LNCaP clone FGC (cell line): ENCODE data around the gene NOC2L.

Experiments
- DNase-seq: peaks from one replicate; pipeline ENCODE4 v3.0.0-alpha.2; 2011; ENCODE audit warnings: low read depth
- H3K4me3 ChIP-seq: 2 replicates; pipeline ENCODE4 v1.5.1; 2011; ENCODE audit warnings: mild to moderate bottlenecking, low read depth, low read length, control low read depth
- TF ChIP-seq, protein P1 (sequence below): IDR thresholded peaks from 2 replicates; pipeline ENCODE4 v1.5.1; 2012; ENCODE audit warnings: mild to moderate bottlenecking; ENCODE audit not compliant: control insufficient read depth, insufficient read depth; ENCODE audit errors: extremely low read depth

The NOC2L gene

GRCh38 chr1:1003618-1004419 lies 44.8 kb upstream of the NOC2L start:
- no peak for DNase-seq

DNA sequence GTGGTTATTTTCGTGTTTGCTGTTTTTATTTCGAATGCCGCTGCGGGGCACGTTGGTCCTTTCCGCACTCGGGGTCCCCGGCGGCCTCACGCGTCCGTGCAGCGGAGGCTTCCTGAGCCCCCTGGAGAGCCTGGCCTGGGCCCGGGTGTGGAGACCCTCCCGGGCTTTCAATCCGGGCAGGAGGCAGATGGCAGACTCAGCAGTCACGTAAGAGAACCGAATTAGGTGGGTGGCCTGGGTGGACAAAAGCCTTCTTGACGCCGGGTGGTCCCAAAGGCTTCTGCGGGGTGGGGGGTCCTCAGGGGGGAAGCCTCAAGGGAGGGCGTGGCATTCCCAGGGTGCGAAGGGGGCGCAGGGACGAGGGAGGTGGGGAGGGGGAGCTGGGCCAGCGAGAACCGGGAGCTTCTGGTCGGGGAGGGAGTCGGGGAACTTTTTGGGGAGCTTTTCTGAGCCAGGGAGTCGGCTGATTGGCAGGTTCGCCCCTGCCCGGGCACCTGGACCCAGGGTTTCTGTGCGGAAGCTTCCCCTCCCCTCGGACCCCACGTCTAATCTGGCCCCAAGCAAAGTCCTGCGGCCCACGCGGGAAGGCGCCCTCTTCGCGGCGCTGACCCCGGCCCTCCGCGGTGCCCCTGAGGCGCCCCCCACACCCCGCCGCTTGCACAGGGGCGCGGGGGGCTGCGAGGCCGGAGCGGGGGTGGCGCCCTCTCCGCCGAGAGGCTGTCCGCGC lies 42.2 kb upstream of the NOC2L start:
- H3K4me3 ChIP-seq = peak overlapping the region; percentile 78
- TF ChIP-seq, protein P1, sequence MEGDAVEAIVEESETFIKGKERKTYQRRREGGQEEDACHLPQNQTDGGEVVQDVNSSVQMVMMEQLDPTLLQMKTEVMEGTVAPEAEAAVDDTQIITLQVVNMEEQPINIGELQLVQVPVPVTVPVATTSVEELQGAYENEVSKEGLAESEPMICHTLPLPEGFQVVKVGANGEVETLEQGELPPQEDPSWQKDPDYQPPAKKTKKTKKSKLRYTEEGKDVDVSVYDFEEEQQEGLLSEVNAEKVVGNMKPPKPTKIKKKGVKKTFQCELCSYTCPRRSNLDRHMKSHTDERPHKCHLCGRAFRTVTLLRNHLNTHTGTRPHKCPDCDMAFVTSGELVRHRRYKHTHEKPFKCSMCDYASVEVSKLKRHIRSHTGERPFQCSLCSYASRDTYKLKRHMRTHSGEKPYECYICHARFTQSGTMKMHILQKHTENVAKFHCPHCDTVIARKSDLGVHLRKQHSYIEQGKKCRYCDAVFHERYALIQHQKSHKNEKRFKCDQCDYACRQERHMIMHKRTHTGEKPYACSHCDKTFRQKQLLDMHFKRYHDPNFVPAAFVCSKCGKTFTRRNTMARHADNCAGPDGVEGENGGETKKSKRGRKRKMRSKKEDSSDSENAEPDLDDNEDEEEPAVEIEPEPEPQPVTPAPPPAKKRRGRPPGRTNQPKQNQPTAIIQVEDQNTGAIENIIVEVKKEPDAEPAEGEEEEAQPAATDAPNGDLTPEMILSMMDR = no peak
- DNase-seq = no peak

More at GRCh38 chr1:1003618-1004419, 44.8 kb upstream of the NOC2L start:
- no peak overlapping the region for H3K4me3 ChIP-seq
- TF ChIP-seq, protein P1 = no peak

- DNase-seq = peak; percentile 71
- peak overlapping the region; percentile 78 for H3K4me3 ChIP-seq
- TF ChIP-seq, protein P1 = no peak
Observed at GRCh38 chr1:1000357-1001056, 41.5 kb upstream of the NOC2L start.

- peak; percentile 78 for DNase-seq
- TF ChIP-seq, protein P1 = no peak
- H3K4me3 ChIP-seq = peak within 1 kb of the TSS; percentile 78
Observed at GRCh38 chr1:999725-1000356, 40.8 kb upstream of the NOC2L start, which contains the start of gene HES4. Gene HES4, minus strand, starts transcription at chr1:1000097. Its CDS starts 124 bp downstream, at chr1:999973.

- TF ChIP-seq, protein P1 = peak; percentile 26
- no peak for DNase-seq
- peak overlapping the region; percentile 78 for H3K4me3 ChIP-seq
Observed at GRCh38 chr1:998995-999724, 40.1 kb upstream of the NOC2L start.

GRCh38 chr1:998745-998994 lies 39.6 kb upstream of the NOC2L start:
- H3K4me3 ChIP-seq = peak overlapping the region; percentile 78
- TF ChIP-seq, protein P1 = no peak

More at GRCh38 chr1:998745-998994, 39.6 kb upstream of the NOC2L start:
- DNase-seq = no peak
